Activated T-cell treated with anti-CD3 and anti-CD28 coated beads, Interleukin-2, amount 50 U/mL, for 1 hour (primary cell): ENCODE data around the gene DKK1.
"Not testable (repeated sequence)": the region's sequence is repeated elsewhere in the genome, so short reads cannot be mapped to it uniquely, and the experiment has no call there.

Source experiments
- DNase-seq: peaks from one replicate; pipeline ENCODE4 v3.0.0-alpha.2; 2020

Gene DKK1

GRCh38 chr10:52318822-52319464, 4.9 kb downstream of the DKK1 start:
- DNase-seq, result no peak

GRCh38 chr10:52319926-52320325, 5.8 kb downstream of the DKK1 start:
- no peak for DNase-seq

- no peak for DNase-seq
Observed at GRCh38 chr10:52322323-52322722, 8.2 kb downstream of the DKK1 start.

- no peak for DNase-seq
Observed at GRCh38 chr10:52322936-52323335, 8.9 kb downstream of the DKK1 start.

GRCh38 chr10:52326382-52326781, 12.3 kb downstream of the DKK1 start:
- DNase-seq, result no peak

- DNase-seq, result no peak
Observed at GRCh38 chr10:52331638-52332364, 17.7 kb downstream of the DKK1 start.

GRCh38 chr10:52332815-52333214, 18.7 kb downstream of the DKK1 start:
- DNase-seq, result no peak

- DNase-seq, result no peak
Observed at GRCh38 chr10:52334595-52334994, 20.5 kb downstream of the DKK1 start.

GRCh38 chr10:52335665-52336064, 21.6 kb downstream of the DKK1 start:
- no peak for DNase-seq

GRCh38 chr10:52337225-52337624, 23.1 kb downstream of the DKK1 start:
- no peak for DNase-seq

- DNase-seq, result no peak
Observed at GRCh38 chr10:52343439-52343838, 29.4 kb downstream of the DKK1 start.

GRCh38 chr10:52346394-52347326, 32.6 kb downstream of the DKK1 start:
- no peak for DNase-seq

- no peak for DNase-seq
Observed at GRCh38 chr10:52347327-52347667, 33.2 kb downstream of the DKK1 start.

GRCh38 chr10:52348037-52348564, 34.0 kb downstream of the DKK1 start:
- DNase-seq, result no peak

GRCh38 chr10:52351914-52352330, 37.8 kb downstream of the DKK1 start:
- no peak for DNase-seq

- no peak for DNase-seq
Observed at GRCh38 chr10:52353205-52353604, 39.1 kb downstream of the DKK1 start.

- DNase-seq, result no peak
Observed at GRCh38 chr10:52353960-52354394, 39.9 kb downstream of the DKK1 start.

GRCh38 chr10:52357971-52358370, 43.9 kb downstream of the DKK1 start:
- DNase-seq, result no peak

GRCh38 chr10:52359441-52359840, 45.4 kb downstream of the DKK1 start:
- no peak for DNase-seq

- DNase-seq, result not testable (repeated sequence)
Observed at GRCh38 chr10:52365547-52366432, 51.7 kb downstream of the DKK1 start.
